SK-N-SH (cell line): Measurements from ENCODE around the gene UBE2D2. TPM values are rescaled to one million over a fixed set of nuclear protein-coding genes. Genes with fewer than 3 reads are reported as not detected.
A peak's percentile ranks its signal among the peaks of the same experiment; 100 is the strongest.

ENCODE experiments used
- CTCF ChIA-PET: fragments of 300-600, 350-600 bp; formaldehyde crosslinking; extraction: SDS; loops from one replicate; lab custom pipeline; 2021; lab: Yijun Ruan, JAX
- POLR2A ChIA-PET: fragments of 350-600 bp; sonication (Branson Sonifier 250); formaldehyde crosslinking; extraction: SDS; loops from one replicate; lab custom pipeline; 2020; ENCODE audit warnings: antibody characterized with exemption, inconsistent platforms; lab: Yijun Ruan, JAX
- DNase-seq: peaks from one replicate; pipeline ENCODE4 v3.0.0; 2012
- H2AFZ ChIP-seq: fragments of 200-600 bp; sonication (generic); 2 replicates; pipeline ENCODE4 v1.8.1; 2016; ENCODE audit warnings: antibody characterized with exemption, mild to moderate bottlenecking, low read depth
- H3F3A ChIP-seq: fragments of 200-600 bp; sonication (generic); replicated peaks from 2 replicates; pipeline ENCODE3; 2016; ENCODE audit warnings: antibody characterized with exemption, mild to moderate bottlenecking; ENCODE audit not compliant: insufficient read depth
- H3K27ac ChIP-seq, 2 experiments: fragments of 200-500 bp in 1 of 2; fragments of 200-600 bp in 1 of 2; sonication (Bioruptor generic) in 1 of 2; sonication (generic), shearing (Covaris generic) in 1 of 2; 2 replicates each; pipeline versions ENCODE4 v1.5.1 to v1.6.1; 2014 to 2016; ENCODE audit warnings: low read depth in 2 of 2, inconsistent platforms in 1 of 2, low read length in 1 of 2, mild to moderate bottlenecking in 1 of 2, mixed read lengths in 1 of 2
- H3K27me3 ChIP-seq: fragments of 200-600 bp; sonication (generic), shearing (Covaris generic); 2 replicates; pipeline ENCODE4 v1.6.1; 2016; ENCODE audit warnings: mixed run types; ENCODE audit not compliant: insufficient read depth
- H3K36me3 ChIP-seq, 2 experiments: fragments of 200-500 bp in 1 of 2; fragments of 200-600 bp in 1 of 2; sonication (Bioruptor generic) in 1 of 2; sonication (generic) in 1 of 2; replicated peaks in 1 of 2; 2 replicates each; pipeline versions ENCODE3 to v1.5.1; 2014 to 2016; ENCODE audit warnings: low read length in 1 of 2, mild to moderate bottlenecking in 1 of 2; ENCODE audit not compliant: insufficient read depth in 2 of 2, control insufficient read depth in 1 of 2
- H3K4me1 ChIP-seq, 2 experiments: fragments of 200-500 bp in 1 of 2; fragments of 200-600 bp in 1 of 2; sonication (Bioruptor generic) in 1 of 2; sonication (generic), shearing (Covaris generic) in 1 of 2; 2 replicates each; pipeline versions ENCODE4 v1.5.1 to v1.6.1; 2014 to 2016; ENCODE audit warnings: low read depth in 1 of 2, low read length in 1 of 2, mixed run types in 1 of 2; ENCODE audit not compliant: insufficient read depth in 2 of 2, control insufficient read depth in 1 of 2
- H3K4me2 ChIP-seq: fragments of 200-600 bp; sonication (generic), shearing (Covaris generic); 2 replicates; pipeline ENCODE4 v1.6.1; 2017; ENCODE audit warnings: mixed run types
- H3K4me3 ChIP-seq, 2 experiments: fragments of 200-500 bp in 1 of 2; fragments of 200-600 bp in 1 of 2; sonication (Bioruptor generic) in 1 of 2; sonication (generic), shearing (Covaris generic) in 1 of 2; 2 replicates each; pipeline versions ENCODE4 v1.5.1 to v1.8.1; 2014 to 2016; ENCODE audit warnings: low read depth in 2 of 2, inconsistent platforms in 1 of 2, low read length in 1 of 2, mild to moderate bottlenecking in 1 of 2, mixed read lengths in 1 of 2, moderate library complexity in 1 of 2
- H3K79me2 ChIP-seq: fragments of 200-600 bp; sonication (generic); 2 replicates; pipeline ENCODE4 v1.8.1; 2017; ENCODE audit warnings: mild to moderate bottlenecking; ENCODE audit not compliant: insufficient read depth
- H3K9ac ChIP-seq: fragments of 200-600 bp; sonication (generic); 2 replicates; pipeline ENCODE4 v1.6.1; 2017; ENCODE audit warnings: mixed run types
- H3K9me2 ChIP-seq: fragments of 200-600 bp; sonication (generic); 2 replicates; pipeline ENCODE4 v1.6.1; 2017; ENCODE audit warnings: mixed run types
- H3K9me3 ChIP-seq: fragments of 200-600 bp; sonication (generic); 2 replicates; pipeline ENCODE4 v1.6.1; 2017; ENCODE audit warnings: mixed run types, mild to moderate bottlenecking, moderate library complexity
- H4K20me1 ChIP-seq: fragments of 200-600 bp; sonication (generic); 2 replicates; pipeline ENCODE4 v1.6.1; 2017; ENCODE audit warnings: mild to moderate bottlenecking, mixed run types; ENCODE audit not compliant: insufficient read depth
- EP300 ChIP-seq, 2 experiments: IDR thresholded peaks; 2 replicates each; pipeline versions ENCODE4 v1.4.0 to v1.6.1; 2012; ENCODE audit warnings: borderline replicate concordance in 1 of 2, low read depth in 1 of 2, low read length in 1 of 2
- GATA2 ChIP-seq: sonication (generic); formaldehyde crosslinking; IDR thresholded peaks from 2 replicates; pipeline ENCODE4 v1.5.0; 2020; ENCODE audit warnings: mild to moderate bottlenecking, missing genetic modification reagents
- IRF3 ChIP-seq: fragments of 150-350 bp; IDR thresholded peaks from 2 replicates; pipeline ENCODE4 v1.6.1; 2016; ENCODE audit warnings: mild to moderate bottlenecking, low read depth, low read length
- JUND ChIP-seq: IDR thresholded peaks from 2 replicates; pipeline ENCODE4 v1.4.0; 2012
- MEF2A ChIP-seq: IDR thresholded peaks from 2 replicates; pipeline ENCODE4 v1.4.0; 2012; ENCODE audit warnings: low read depth, borderline replicate concordance
- MXI1 ChIP-seq: IDR thresholded peaks from 2 replicates; pipeline ENCODE4 v1.6.1; 2012; ENCODE audit warnings: mild to moderate bottlenecking, low read depth, low read length, improper control_type of control experiment
- RAD21 ChIP-seq: IDR thresholded peaks from 2 replicates; pipeline ENCODE4 v1.6.1; 2012; ENCODE audit warnings: mild to moderate bottlenecking, low read length
- RFX5 ChIP-seq: IDR thresholded peaks from 2 replicates; pipeline ENCODE4 v1.6.1; 2012; ENCODE audit warnings: mild to moderate bottlenecking, improper control_type of control experiment, low read length
- SMC3 ChIP-seq: IDR thresholded peaks from 2 replicates; pipeline ENCODE4 v1.6.1; 2012; ENCODE audit warnings: low read depth, low read length, improper control_type of control experiment
- WGBS: methylation state at CpG from one replicate; pipeline ENCODE4 v1.1.6; 2017; ENCODE audit warnings: low lambda C conversion rate; 5-methylcytosine and 5-hydroxymethylcytosine counted together
- polyA plus RNA-seq, 3 experiments: library from polyadenylated mRNA; depleted of rRNA; stranded (reverse); fragments of >200 nt; gene quantifications; 2 replicates each; pipeline ENCODE4 v1.2.3, GENCODE V29; 2012
- TF ChIP-seq, protein P1 (sequence below): IDR thresholded peaks from 2 replicates; pipeline ENCODE4 v1.4.0; 2012; ENCODE audit warnings: low read depth, borderline replicate concordance
- TF ChIP-seq, protein P2 (sequence below): IDR thresholded peaks from 2 replicates; pipeline ENCODE4; 2012
- TF ChIP-seq, protein P3 (sequence below): IDR thresholded peaks from 2 replicates; pipeline ENCODE4 v1.4.0; 2012; ENCODE audit warnings: low read depth

UBE2D2 gene
- polyA plus RNA-seq, 1 of the 3 experiments (the other 2 are of a cell fraction) = 24.5 TPM

GRCh38 chr5:139654871-139655491 lies 93.8 kb downstream of the UBE2D2 start:
- no peaks in the 10 kb centered on the region for H3K9me3 ChIP-seq
- H3K79me2 ChIP-seq = peaks cover 99% of the 10 kb centered on the region
- no peaks in the 10 kb centered on the region for H3K27me3 ChIP-seq
- WGBS = 69% methylated on average over 7 of the region's 13 CpGs
- POLR2A ChIA-PET = interaction anchor here (0.6 to 2.6 kb wide), 9 partner anchors 10 to 104 kb away, joined by 3 to 9 read pairs (median 4); no protein-coding TSS in a partner anchor
- peak; percentile 75 for DNase-seq
- CTCF ChIA-PET = interaction anchor here (0.8 to 20.6 kb wide), 11 partner anchors 10 to 132 kb away, joined by 3 to 238 read pairs (median 7); no protein-coding TSS in a partner anchor
- no peaks in the 10 kb centered on the region for H3K9me2 ChIP-seq
- H3K36me3 ChIP-seq = peaks cover 0 to 4% of the 10 kb centered on the region in 2 experiments
- TF ChIP-seq, protein P1, sequence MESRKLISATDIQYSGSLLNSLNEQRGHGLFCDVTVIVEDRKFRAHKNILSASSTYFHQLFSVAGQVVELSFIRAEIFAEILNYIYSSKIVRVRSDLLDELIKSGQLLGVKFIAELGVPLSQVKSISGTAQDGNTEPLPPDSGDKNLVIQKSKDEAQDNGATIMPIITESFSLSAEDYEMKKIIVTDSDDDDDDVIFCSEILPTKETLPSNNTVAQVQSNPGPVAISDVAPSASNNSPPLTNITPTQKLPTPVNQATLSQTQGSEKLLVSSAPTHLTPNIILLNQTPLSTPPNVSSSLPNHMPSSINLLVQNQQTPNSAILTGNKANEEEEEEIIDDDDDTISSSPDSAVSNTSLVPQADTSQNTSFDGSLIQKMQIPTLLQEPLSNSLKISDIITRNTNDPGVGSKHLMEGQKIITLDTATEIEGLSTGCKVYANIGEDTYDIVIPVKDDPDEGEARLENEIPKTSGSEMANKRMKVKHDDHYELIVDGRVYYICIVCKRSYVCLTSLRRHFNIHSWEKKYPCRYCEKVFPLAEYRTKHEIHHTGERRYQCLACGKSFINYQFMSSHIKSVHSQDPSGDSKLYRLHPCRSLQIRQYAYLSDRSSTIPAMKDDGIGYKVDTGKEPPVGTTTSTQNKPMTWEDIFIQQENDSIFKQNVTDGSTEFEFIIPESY = no peak
- TF ChIP-seq, protein P2, sequence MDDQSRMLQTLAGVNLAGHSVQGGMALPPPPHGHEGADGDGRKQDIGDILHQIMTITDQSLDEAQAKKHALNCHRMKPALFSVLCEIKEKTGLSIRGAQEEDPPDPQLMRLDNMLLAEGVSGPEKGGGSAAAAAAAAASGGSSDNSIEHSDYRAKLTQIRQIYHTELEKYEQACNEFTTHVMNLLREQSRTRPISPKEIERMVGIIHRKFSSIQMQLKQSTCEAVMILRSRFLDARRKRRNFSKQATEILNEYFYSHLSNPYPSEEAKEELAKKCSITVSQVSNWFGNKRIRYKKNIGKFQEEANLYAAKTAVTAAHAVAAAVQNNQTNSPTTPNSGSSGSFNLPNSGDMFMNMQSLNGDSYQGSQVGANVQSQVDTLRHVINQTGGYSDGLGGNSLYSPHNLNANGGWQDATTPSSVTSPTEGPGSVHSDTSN = no peak
- TF ChIP-seq SMC3 (peak; percentile 17; the same call in 1 of the 2 replicates), JUND (no peak), MXI1 (peak; percentile 46; the same call in 1 of the 2 replicates), RFX5 (no peak), IRF3 (no peak), MEF2A (no peak), GATA2 (no peak), EP300 (IDR thresholded peaks at IDR 0.05; ENCODE audit: borderline replicate concordance in 1 of 2, low read depth in 1 of 2, low read length in 1 of 2) (peak in 1 of 2 experiments; percentile 22; a peak in 1 of 4 replicates), RAD21 (peak; percentile 60)
- TF ChIP-seq, protein P3, sequence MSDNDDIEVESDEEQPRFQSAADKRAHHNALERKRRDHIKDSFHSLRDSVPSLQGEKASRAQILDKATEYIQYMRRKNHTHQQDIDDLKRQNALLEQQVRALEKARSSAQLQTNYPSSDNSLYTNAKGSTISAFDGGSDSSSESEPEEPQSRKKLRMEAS = no peak
- peaks cover 82 to 87% of the 10 kb centered on the region in 2 experiments for H3K4me1 ChIP-seq
- H3K9ac ChIP-seq = peak overlapping the region; percentile 49
- peak overlapping the region; percentile 98; the same call in 1 of the 2 replicates for H3K4me2 ChIP-seq
- no peak overlapping the region for H2AFZ ChIP-seq
- no peak overlapping the region; a peak in 1 of 4 replicates for H3K4me3 ChIP-seq
- H3K27ac ChIP-seq = peak overlapping the region; percentile 78 to 96
- H3F3A ChIP-seq = peaks cover 72% of the 10 kb centered on the region
- peaks cover 48% of the 10 kb centered on the region for H4K20me1 ChIP-seq
